GM03348 (cell line): Measurements from ENCODE around the gene PCDH12.
A peak's percentile ranks its signal among the peaks of the same experiment; 100 is the strongest.

Source experiments
- DNase-seq: peaks from one replicate; pipeline ENCODE4 v3.0.0; 2012; ENCODE audit warnings: low spot score

The PCDH12 gene

DNA sequence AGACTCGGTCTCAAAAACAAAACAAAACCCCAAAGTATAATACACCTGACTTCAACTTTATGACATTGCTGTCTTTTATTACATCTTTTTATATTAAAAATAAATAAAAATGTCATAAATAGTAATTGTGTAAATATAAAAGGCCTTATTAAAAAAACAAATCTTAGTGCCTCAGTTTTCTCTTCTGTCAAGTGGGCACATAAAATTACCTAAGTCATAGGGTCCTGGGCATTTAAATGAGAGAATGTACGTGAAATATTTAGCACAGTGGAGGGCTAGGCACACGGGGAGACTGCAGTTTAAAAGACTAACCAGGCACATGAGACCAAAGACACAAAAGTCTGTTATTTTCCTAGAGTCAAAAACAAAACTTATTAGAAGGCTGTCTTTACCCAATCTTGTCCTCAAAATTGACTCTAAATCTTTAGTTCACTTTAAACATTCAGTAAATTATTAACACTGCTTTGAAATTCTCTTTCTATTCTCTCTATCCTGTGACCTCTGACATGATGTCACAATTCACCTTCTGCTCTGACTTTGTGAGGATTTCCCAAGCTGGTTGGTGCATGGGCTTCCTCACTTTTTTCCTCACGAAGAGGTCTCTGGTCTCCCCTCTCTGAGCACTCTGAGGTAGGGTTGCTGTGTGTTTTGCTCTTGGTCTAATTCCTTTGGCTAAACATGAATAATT, 8.4 kb upstream of the PCDH12 start:
- no peak for DNase-seq

DNA sequence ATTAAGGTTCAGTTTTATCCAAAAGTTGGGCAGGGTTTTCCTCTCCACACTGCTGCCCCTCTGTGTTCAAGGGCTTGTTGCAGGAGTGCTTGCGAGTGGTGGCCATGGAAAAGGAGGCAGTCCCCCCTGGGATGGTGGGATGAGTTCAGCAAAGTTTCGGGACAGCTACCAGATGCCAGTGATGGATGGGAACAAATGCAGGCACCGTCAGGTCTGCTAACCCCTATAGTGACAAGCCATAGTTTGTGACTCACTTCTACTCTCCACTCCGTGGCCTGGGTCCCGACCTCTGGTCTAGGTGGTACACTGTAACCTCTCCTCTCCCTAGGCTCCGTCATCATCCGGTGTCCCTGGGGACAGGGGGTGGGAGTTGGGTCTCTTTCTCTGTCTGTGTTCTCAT, 7.1 kb upstream of the PCDH12 start:
- no peak for DNase-seq

DNA sequence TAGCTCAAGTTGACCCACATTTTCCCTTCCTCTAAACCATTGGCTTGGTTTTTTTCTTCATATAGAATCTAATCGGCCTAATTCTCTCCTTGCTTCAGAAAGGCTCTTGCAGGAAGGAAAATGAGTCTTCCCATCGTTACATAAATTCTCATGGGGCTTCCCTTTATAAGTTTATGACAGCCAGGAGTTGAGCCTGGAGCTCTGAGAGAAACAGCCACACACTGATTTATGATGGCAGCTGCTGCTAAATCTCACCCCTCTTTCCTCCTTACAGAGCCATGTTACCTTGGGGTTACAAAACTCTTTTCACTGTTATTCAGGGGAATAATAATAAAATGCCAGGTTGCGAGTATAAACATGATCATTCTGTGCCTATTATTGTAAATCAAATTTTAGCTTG, 5.7 kb upstream of the PCDH12 start:
- DNase-seq = no peak

DNA sequence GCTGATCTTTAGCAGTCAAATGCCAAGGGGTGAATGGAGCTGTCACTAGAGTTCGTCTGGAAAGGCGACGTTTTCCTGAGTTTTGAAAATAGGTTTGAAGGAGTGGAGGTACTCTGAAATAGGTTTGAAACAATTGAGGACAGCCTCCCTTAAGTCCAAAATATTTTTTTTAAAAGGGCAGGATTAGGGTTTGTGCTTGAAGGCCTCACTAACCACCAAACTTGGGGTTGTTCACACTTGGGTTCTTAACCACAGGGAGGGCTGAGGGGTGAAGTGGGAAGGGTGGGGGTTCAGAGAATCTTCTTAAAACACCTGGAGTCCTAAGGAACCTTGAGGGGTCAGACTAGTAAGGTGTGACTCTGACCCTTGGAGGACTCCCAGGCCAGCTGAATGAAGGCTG, 3.5 kb upstream of the PCDH12 start:
- DNase-seq = no peak

DNA sequence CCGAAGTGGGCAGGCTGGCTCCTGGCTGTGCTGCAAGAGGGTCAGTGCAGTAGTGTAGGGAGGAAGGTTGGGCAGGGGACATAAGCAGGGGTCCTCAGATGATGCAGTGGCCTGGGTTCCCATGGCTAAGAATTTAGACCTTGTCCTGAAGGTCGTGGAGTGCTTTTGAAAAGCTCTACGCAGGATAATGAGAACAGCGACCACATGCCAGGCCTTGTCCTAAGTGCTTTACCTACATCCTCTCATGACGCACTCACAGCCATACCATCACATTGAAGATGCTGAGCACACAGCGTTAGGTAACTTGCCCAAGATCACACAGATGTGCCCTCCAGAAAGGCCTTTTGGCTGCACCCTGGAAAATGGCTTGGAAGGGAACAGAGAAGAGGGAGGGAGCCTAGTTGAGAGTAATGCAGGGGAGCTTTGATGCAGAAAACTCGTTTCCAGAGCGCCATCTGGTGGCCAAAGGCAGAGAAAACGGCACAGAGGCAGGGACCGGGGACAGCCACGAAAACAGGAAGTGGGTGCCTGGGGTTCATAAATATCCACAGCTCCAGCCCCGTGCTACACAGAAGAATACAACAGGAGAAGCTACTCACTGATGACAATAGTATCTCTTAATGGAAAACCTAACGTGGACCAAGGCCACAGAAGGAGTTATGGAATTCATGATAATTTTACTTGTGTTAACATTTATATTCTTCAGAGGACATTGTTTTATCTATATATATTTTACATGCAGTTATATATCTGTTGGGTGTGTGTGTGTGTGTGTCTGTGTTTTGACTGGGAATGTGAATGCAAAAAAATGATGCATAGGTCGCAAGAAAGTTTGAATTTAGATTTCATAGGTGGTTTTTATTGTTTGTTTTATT, 2.7 kb upstream of the PCDH12 start:
- DNase-seq = peak; percentile 92

DNA sequence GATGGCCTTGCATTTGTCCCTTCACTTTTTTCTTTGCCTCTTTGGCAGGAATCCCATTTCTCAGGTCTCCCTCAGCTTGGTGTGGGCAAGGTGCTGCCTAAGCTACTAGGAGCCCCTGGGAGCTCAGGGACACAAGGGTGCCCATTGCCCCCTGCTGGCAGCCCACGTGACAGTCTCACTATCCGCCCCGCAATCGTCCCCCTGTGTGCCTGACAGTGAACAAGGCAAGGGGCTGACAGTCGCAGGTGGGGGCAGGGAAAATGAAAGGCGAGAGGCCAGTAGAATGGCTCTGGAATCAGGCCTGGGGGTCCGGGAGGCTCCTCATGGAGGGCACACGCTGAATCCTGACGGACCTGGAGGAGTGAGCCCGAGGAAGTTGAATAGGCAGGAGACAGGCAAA, 2.0 kb upstream of the PCDH12 start:
- no peak for DNase-seq

DNA sequence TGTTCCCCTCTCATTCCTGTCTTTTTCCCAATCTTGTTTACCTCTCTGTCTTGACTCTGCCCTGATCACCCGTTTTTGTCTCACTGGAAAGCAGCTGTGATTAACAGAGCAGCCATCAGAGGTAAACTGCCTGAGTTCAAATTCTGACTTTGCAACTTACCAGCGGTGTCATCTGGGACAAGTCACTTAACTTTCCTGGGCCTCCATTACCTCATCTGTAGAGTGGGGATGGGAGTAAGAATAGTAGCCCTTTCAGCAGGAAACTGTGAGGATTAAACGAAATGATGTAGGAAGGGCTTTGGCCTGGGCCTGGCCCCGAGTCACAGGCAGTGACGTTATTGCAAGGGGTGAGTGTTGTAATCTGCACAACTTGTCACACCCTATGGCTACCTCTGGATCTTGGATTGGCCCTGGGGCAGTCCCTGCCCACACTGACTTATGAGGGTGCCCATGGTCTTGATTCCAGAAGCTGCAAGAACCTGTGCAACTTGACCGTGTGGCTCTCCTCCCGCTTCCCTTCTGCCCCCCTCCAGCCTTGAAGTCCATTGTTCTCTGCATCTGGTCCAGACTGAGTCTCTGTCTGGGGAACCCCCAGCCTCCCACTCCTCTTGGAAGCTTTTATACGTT, 657 bp upstream of the PCDH12 start:
- no peak for DNase-seq

DNA sequence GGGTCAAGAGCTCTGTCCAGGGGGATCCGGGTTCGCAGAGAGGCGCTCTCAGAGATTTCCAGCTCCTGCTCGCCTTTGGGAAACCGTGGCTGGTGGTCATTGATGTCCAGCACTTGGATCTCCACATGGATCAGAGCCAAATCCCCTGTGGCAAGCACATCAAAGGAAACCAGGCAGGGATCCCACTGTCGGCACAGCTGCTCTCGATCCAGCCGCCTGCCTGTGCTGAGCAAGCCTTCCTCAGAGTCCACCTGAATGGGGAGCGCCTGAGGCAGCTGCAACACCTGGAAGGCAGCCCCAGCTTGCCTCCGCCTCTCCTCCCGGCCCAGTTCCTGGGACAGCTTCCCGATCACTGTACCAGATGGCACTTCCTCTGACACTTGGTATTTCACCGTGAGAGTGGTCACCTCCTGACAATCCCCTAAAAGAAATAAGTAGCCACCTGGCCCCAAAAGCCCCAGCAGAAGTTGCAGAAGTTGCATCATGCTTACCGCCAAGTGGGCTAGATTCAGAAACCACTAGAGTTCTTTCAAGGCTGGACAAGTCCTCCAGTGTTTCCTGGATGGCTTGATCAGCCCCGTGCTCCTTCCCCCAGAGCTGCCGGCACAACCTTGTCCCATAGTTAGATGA, 520 bp downstream of the PCDH12 start:
- DNase-seq = no peak

DNA sequence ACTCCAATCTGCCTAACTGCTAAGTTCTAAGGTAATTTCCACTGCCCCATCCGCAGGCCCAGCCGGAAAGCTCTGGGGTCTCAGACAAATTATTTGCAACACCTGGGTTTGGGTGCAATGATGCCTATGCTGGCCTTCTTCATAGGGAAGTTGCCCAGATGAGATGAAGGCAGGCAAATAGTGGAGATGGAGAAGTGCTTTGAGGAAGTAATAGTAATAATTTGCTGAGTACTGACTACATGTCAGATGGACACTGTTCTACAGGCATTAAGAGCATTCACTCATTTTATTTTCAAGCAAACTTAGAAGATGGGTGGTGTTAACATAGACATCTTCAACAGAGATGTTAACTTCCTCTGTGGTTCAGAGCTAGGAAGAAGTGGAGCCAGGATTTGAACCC, 3.8 kb downstream of the PCDH12 start:
- no peak for DNase-seq

DNA sequence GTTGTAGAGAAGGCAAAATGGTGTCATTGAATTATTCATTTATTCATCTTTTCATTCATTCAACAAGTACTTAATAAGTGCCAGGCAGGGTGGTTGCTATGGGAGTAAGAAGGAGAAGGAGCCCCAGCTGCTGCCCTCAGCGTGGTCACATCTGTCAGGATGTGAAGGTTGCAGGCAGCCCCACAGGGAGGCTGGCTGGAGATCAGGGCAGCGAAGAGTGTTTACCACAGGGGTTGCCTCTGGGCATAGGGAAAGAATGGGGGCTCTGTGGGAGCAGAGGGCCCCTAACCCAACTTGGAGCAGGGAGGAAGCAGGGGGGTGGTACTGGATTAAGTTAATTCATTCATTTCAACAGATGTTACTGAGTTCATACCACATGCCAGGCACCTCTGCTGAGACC, 6.0 kb downstream of the PCDH12 start:
- no peak for DNase-seq

DNA sequence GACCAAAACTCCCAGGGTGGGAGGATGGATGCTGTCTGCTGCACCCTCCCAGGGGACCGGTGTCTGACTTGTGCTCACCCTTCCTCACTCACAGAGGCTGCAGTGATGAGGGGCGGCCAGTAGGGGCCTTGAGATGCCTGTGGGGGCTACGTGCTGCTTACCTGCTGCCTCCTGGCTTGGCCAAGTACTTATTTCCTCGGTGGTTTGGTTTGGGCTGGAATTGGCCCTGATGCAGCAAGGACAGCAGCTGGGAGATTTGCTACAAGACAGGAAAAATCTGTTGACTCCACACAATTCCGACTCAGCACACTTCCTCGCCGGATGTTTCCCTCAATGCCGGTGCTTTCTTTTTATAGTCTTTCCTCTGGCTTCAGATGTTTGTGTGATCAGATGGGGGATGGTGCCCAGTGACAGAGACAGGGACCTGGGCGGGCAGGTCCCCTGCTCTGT, 6.6 kb downstream of the PCDH12 start:
- DNase-seq = no peak

DNA sequence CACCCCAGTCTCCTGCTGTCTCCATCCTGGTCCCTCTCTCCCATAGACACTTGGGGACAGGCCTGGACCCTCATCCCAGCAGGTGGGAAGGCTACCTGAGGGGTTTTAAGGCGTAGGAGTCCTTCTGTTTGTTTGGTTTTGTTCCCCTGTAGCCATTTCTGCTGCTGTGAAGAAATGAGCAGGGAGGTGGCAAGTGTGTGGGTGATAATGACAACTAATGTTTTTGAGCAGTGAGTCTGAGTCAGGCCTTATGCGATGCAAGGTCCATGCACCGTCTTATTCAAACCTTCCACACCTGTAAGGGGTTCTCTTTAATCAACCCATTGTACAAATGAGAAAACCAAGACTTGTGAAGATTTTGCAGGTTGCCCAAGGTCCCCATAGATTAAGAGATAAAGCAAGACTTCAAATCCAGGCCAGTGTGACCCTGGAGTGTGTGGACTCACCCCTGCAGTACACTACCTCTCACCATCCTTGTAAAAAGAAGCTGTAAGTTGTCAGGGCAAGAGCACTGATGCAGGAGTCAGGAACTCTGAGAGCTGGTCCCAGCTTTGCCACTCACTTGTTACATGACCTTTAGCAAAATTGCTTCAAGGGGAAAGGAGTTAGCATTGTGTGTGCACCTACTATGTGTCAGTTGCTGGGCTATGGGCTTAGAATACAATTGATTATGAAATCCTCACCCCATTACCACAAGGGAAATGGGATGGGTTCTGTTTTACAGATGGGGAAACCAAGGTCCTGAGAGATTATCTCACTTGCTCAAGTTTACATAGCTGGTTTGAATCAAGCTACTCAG, 7.6 kb downstream of the PCDH12 start:
- DNase-seq = no peak

DNA sequence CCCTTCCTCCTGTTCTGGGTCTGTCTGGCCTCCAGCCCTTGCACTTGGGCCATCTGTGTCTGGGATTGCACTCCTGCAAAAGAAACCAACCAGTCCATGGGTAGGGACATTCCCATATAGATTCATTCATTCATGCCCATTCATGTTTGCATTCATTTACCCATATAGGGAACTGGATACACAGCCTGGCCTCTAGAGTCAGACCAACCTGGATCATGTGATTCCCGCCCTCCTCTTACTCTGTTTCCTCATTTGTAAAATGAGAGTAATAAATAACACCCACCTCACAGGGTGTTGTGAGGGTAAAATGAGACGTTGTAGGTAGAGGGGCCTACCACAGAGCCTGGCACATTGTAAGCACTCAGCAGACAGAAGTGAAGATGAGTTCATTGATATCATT, 8.5 kb downstream of the PCDH12 start:
- no peak for DNase-seq

DNA sequence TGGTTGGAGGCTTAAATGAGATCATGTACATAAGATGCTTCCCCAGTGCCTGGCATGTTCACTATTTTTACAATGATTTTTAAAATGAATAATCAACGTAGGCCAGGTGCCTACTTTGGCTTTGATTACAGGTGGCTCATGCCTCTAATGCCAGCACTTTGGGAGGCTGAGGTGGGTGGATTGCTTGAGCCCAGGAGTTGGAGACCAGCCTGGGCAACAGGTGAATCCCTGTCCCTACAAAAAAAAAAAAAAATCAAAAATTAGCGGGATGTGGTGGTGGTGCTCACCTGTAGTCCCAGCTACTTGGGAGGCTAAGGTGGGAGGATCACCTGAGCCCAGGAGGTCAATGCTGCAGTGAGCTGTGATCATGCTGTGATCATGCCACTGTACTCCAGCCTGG, 9.2 kb downstream of the PCDH12 start:
- DNase-seq = no peak

DNA sequence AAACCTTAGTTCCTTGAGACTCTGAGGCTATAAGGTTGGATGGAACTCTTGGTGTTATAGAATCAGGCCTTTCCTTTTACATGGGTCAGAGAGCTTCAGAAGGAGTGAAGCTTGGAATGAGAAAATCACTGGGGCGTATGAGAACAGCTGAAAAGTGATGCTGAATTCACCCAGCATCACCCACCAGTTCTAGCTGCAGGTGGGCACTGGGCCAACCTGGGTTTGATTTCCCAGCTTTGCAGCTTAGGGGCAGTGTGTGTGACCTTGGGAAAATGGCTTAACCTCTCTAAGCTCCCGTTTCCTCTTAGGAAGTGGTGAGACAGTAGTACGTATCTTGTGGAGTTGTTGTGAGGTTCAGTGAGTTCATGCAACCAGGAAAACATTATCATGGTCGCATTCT, 10.7 kb downstream of the PCDH12 start:
- DNase-seq = no peak

DNA sequence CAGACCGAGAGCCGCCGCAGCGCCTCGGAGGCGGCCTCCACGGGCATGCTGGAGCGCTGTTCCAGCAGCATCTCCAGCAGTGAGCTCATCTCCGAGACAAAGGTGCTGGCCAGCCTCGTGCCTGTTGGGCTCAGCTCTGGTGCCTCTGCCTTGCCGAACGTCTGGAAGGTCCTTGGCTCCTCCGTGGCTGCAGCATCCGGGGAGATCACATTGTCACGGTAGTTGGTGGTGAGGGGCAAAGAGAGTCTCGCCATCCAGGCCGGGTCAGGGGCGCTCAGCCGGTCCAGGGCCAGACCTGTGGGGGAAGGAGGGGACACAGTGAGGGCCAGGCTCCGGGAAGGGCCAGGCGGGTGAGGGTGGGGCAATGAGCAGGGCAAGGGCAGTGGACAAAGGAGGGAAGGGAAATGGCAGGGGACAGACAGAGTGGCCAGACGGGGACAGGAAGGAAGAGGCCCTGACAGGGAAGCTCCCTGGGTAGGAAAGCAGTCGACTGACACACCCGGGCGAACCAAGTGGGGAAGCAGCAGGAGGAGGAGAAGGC, 12.4 kb downstream of the PCDH12 start:
- peak; percentile 47 for DNase-seq

DNA sequence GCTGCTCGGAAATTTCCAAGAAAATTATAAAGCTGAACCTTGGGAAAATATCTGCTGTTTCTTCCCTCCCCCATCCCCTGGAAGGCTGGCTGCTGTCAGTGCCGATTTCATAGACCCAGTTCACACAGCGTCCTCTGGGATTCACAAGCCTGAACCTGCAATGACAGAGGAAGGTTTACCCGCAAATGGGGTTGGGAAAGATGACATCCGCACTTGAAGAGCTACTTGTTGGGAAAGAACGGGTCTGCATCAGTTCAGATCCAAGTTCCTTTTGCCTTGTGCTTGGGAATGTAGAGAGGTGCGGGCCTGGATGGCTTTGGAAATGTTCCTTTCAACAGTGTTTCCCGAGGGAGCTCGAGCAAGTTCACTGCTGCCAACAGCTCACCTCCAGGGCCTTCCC, 13.9 kb downstream of the PCDH12 start:
- no peak for DNase-seq

DNA sequence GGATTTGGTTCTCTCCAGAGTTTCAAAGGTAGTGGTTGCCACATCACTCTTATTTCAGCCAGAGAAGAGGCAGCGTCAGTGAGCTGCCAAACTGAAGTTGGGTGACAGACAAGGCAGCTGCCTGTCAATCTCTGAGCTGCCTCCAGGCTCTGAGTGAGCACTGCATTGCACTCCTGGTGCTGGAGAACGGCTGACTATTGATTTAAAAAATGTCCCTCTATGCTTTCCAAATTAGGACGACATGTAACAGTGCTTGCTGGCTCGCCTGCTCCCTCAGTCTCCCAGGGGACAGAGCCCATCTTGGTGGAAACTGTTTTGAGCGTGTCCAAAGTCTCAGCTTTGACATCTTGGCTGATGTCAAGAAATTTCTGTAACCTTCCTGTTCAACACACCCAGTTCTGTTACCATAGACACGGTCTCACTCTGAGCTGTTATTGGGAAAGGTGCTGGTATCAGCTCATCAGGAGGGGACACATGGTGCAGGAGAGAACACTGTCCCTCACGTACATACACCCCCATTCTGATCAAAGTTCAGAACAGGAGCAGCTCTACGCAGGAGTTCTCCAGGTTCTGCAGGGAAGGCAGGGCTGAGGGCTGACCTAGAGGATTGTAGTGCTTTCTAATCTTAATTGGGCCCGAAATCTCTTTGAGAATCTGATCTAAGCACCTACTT, 15.7 kb downstream of the PCDH12 start:
- DNase-seq = no peak

DNA sequence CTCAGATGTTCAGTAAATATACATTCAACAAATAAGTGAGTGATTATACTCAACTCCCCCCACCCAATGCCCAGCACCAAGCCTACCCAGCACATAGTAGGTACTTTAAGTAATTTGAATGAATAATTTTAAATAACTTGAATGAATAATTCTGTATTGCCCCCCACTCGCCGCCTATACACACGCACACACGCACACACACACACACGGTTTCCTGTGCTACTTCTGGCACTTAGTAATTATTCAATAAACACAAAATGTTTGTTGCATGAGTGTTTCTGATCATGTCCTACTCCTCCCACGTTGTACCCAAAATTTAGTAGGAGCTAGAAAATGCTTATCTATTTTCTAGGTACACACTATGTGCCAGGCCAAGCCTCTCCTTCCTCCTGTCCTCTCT, 16.2 kb downstream of the PCDH12 start:
- DNase-seq = no peak

DNA sequence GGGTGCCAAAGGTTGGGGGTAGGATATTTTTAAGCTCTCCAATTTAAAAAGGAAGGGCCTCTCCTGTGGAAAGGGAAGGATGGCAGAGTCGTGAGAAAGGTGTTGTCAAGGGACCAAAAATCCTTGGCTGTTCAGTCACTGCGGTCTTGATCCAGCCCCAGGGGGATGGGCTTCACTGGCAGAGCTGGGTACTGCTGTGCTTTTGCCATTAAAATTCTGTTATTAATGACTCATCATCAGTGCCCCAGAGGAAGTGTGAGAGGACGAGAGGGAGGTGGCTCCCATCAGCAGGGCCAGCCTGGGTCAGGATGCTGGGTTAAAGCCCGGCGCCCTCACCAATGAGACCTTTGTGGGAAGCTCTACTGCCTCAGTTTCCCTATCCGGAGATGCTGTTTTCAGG, 16.7 kb downstream of the PCDH12 start:
- DNase-seq = peak; percentile 65

DNA sequence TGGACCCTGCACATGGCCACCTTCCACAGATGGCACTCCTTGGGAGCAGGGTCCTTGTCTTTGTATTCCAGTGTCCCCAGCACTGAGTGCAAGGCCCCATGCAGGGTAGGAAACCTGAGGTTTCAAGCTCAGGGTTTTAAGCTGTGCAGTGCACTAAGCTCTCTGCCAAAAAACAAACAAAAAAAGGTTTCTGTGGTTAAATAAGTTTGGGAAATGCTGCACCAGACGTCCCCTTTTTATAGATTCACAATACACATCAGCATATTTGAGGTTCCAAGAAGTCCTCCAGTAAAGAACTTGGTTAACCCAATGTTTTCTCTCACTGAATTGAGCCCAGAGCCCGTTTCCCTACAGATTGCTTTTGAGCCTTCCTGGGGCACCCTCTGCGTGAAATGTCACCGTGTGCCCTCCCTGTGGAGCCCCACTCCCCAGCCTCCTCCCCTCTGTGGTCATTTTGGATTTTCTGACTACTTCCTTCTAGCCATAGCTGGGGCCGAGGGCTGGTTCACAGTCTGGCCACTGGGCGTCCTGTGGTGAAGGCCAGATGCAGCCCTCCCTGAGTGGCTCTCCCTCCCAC, 17.2 kb downstream of the PCDH12 start:
- peak; percentile 79 for DNase-seq
